ENCODE results near the gene MPZL1. TPM values are rescaled to one million over a fixed set of nuclear protein-coding genes. Genes with fewer than 3 reads are reported as not detected.
"Not testable (repeated sequence)": the region's sequence is repeated elsewhere in the genome, so short reads cannot be mapped to it uniquely, and the experiment has no call there.

Gene MPZL1
- total RNA-seq, 1 experiment from 2014 or later = 273 TPM

DNA sequence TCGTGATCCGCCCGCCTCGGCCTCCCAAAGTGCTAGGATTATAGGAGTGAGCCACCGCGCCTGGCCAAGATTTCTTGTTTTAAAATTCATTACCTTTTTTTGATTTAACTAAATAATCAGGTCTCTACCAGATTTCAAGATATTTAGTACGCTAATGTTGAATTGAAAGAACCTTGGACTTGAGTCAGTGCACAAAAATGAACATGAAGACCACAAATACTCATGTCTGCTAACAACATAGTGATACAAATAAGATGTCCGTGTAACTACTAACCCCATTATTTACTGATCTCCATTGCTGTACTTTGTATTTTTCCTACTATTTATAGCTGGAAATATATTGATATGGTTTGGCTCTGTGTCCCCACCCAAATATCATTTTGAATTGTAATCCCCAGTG, 16.4 kb downstream of the MPZL1 start:
- Mint-ChIP-seq H3K9me3 (ENCODE audit: unreplicated experiment) (no peaks in the 10 kb centered on the region), H3K4me1 (ENCODE audit: low read depth, unreplicated experiment) (peaks cover 25% of the 10 kb centered on the region), H3K27ac (ENCODE audit: unreplicated experiment) (no peak overlapping the region), H3K27me3 (ENCODE audit: insufficient read depth, unreplicated experiment) (no peaks in the 10 kb centered on the region), H3K36me3 (ENCODE audit: insufficient read depth, unreplicated experiment) (peaks cover 44% of the 10 kb centered on the region), H3K4me3 (ENCODE audit: unreplicated experiment) (no peak overlapping the region)
- POLR2A ChIA-PET = interaction anchor here (1.3 kb wide), 1 partner anchor 11 kb away, joined by 3 read pairs; no protein-coding TSS in a partner anchor
- CTCF ChIA-PET = no interaction called here
- BruUV-seq (replicated peaks) = no TSS peak
- no peaks in the 10 kb centered on the region; the same call in 1 of the 2 replicates for H3K9me3 ChIP-seq
- intact Hi-C loops (cut with micrococcal nuclease; ENCODE audit: unreplicated experiment) = no loop called here
- H3K27me3 ChIP-seq (replicated peaks; ENCODE audit: control insufficient read depth, insufficient read depth, low read length) = no peaks in the 10 kb centered on the region
- TF ChIP-seq CTCF (IDR thresholded peaks at IDR 0.05; ENCODE audit: insufficient read depth in 1 of 2, low read depth in 1 of 2, low read length in 1 of 2, severe bottlenecking in 1 of 2, unreplicated experiment in 1 of 2) = no peak
- no peaks in the 10 kb centered on the region; the same call in none of the 2 replicates for H3K36me3 ChIP-seq (ENCODE audit: control insufficient read depth, insufficient read depth, low read length)
- peaks cover 47% of the 10 kb centered on the region for H3K4me1 ChIP-seq
- no peak for DNase-seq
- H3K4me3 ChIP-seq (ENCODE audit: low read depth, low read length) = no peak overlapping the region

DNA sequence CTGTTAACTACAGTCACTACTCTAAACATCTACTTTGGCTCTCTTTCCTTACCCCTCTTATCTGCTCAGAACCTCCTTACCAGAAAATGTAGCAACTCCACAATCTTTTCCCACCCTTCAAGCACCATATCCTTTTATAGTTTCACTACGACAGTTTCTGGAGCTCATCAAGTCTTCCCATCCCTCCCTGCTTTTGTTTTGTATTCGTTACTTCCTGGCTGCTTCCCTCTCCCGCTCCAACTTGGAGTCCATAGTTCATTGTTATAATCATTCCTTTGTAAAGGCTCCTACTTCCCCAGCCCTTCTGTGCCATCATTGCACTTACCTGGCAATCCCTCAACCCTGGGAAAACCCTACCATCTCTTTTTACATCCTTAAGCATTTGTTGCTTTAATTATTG, 18.0 kb downstream of the MPZL1 start:
- H3K9me3 Mint-ChIP-seq (ENCODE audit: unreplicated experiment) = no peaks in the 10 kb centered on the region
- ChIA-PET CTCF (no interaction called here), POLR2A (no interaction called here)
- H3K27me3 Mint-ChIP-seq (ENCODE audit: insufficient read depth, unreplicated experiment) = no peaks in the 10 kb centered on the region
- peaks cover 58% of the 10 kb centered on the region for H3K4me1 ChIP-seq
- intact Hi-C loops (cut with micrococcal nuclease; ENCODE audit: unreplicated experiment) = no loop called here
- DNase-seq = no peak
- H3K27ac Mint-ChIP-seq (ENCODE audit: unreplicated experiment) = peak overlapping the region; percentile 49
- H3K4me3 Mint-ChIP-seq (ENCODE audit: unreplicated experiment) = peak overlapping the region; percentile 10
- no TSS peak for BruUV-seq (replicated peaks)
- H3K36me3 Mint-ChIP-seq (ENCODE audit: insufficient read depth, unreplicated experiment) = peaks cover 34% of the 10 kb centered on the region
- no peaks in the 10 kb centered on the region; the same call in 1 of the 2 replicates for H3K36me3 ChIP-seq (ENCODE audit: control insufficient read depth, insufficient read depth, low read length)
- peaks cover 32% of the 10 kb centered on the region for H3K4me1 Mint-ChIP-seq (ENCODE audit: low read depth, unreplicated experiment)
- H3K9me3 ChIP-seq = no peaks in the 10 kb centered on the region; the same call in 1 of the 2 replicates
- no peak overlapping the region for H3K4me3 ChIP-seq (ENCODE audit: low read depth, low read length)
- TF ChIP-seq CTCF (IDR thresholded peaks at IDR 0.05; ENCODE audit: insufficient read depth in 1 of 2, low read depth in 1 of 2, low read length in 1 of 2, severe bottlenecking in 1 of 2, unreplicated experiment in 1 of 2) = no peak
- no peaks in the 10 kb centered on the region for H3K27me3 ChIP-seq (replicated peaks; ENCODE audit: control insufficient read depth, insufficient read depth, low read length)

DNA sequence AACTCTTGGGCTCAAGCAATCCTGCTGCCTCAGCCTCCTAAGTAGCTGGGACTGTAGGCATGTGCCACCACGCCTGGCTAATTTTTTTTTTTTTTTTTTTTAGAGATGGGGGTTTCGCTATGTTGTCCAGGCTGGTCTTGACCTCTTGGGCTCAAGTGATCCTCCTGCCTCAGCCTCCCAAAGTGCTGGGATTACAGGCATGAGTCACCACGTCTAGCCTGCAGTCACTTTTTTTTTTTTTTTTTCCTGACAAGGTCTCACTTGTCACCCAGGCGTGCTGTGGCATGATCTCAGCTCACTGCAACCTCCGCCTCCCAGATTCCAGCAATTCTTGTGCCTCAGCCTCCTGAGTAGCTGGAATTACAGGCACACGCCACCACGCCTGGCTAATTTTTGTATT, 19.3 kb downstream of the MPZL1 start:
- H3K9me3 ChIP-seq; BruUV-seq (replicated peaks); CTCF ChIA-PET; H3K27me3 ChIP-seq (replicated peaks; ENCODE audit: control insufficient read depth, insufficient read depth, low read length); intact Hi-C loops (cut with micrococcal nuclease; ENCODE audit: unreplicated experiment); H3K36me3 ChIP-seq (ENCODE audit: control insufficient read depth, insufficient read depth, low read length); H3K4me3 Mint-ChIP-seq (ENCODE audit: unreplicated experiment); H3K4me3 ChIP-seq (ENCODE audit: low read depth, low read length); H3K27me3 Mint-ChIP-seq (ENCODE audit: insufficient read depth, unreplicated experiment); H3K9me3 Mint-ChIP-seq (ENCODE audit: unreplicated experiment); DNase-seq: not testable (repeated sequence)
- peak overlapping the region; percentile 49 for H3K27ac Mint-ChIP-seq (ENCODE audit: unreplicated experiment)
- peaks cover 30% of the 10 kb centered on the region for H3K36me3 Mint-ChIP-seq (ENCODE audit: insufficient read depth, unreplicated experiment)
- POLR2A ChIA-PET = interaction anchor here (0.6 kb wide), 1 partner anchor 9 kb away, joined by 6 read pairs; no protein-coding TSS in a partner anchor
- peaks cover 37% of the 10 kb centered on the region for H3K4me1 Mint-ChIP-seq (ENCODE audit: low read depth, unreplicated experiment)
- peaks cover 51% of the 10 kb centered on the region for H3K4me1 ChIP-seq

GRCh38 chr1:167742392-167743057, 20.7 kb downstream of the MPZL1 start:
- DNase-seq; BruUV-seq (replicated peaks); H3K36me3 ChIP-seq (ENCODE audit: control insufficient read depth, insufficient read depth, low read length); H3K9me3 ChIP-seq; intact Hi-C loops (cut with micrococcal nuclease; ENCODE audit: unreplicated experiment); POLR2A ChIA-PET; H3K27me3 Mint-ChIP-seq (ENCODE audit: insufficient read depth, unreplicated experiment); H3K9me3 Mint-ChIP-seq (ENCODE audit: unreplicated experiment); H3K4me3 Mint-ChIP-seq (ENCODE audit: unreplicated experiment); H3K27me3 ChIP-seq (replicated peaks; ENCODE audit: control insufficient read depth, insufficient read depth, low read length); H3K4me3 ChIP-seq (ENCODE audit: low read depth, low read length); CTCF ChIA-PET: not testable (repeated sequence)
- Mint-ChIP-seq H3K4me1 (ENCODE audit: low read depth, unreplicated experiment) (peaks cover 52% of the 10 kb centered on the region), H3K36me3 (ENCODE audit: insufficient read depth, unreplicated experiment) (peaks cover 36% of the 10 kb centered on the region), H3K27ac (ENCODE audit: unreplicated experiment) (peak overlapping the region; percentile 82)
- H3K4me1 ChIP-seq = peaks cover 49% of the 10 kb centered on the region
